Activated naive CD4-positive, alpha-beta T cell (primary cell): ENCODE results near the gene PIP5KL1.

Experiments used
- DNase-seq, 4 experiments: peaks; one replicate each; lab custom pipeline; 2025; lab: John Stamatoyannopoulos, UW

The PIP5KL1 gene

GRCh38 chr9:127913682-127914081 is 16.9 kb downstream of the PIP5KL1 start:
- DNase-seq = no peak

DNA sequence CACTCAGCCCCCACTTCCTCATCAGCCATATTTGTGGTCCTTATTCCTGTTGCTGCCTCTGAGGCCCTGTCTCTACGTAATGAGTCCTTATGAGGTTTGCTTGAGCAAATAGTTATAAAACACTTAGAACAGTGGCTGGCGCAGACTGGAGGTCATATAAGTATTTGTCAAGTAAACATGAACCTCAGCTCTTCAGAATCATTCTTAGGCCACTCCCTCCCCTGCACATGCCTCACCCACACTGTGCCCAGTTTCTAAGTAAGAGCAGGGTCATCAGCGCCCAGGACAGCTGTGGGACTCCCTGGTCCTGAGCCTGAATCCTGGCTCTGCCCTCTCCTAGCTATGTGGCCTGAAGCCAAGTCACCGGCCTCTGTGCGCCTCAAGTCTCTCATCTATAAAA is 17.7 kb downstream of the PIP5KL1 start:
- DNase-seq = no peak

DNA sequence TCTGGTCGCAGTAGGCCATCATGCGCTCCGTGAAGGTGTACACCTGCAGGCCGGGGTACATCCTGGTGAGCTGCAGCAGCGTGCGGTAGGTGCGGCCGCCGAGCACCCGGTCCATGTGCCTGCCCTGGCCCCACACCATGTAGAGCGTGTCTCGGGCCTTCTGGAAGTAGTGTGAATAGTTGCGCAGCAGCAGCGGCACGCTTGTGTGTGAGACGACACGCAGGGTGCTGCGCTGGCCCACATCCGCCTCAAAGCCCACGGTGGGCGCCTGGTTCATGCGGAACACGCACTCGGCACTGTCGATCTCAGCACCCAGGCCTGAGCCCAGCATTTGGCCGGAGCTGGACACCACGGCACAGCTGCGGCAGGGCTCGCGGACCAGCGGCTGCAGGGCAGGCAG is 18.3 kb downstream of the PIP5KL1 start:
- DNase-seq = no peak

GRCh38 chr9:127910613-127911205 is 19.9 kb downstream of the PIP5KL1 start:
- DNase-seq = no peak

- no peak for DNase-seq
Measured at GRCh38 chr9:127909839-127910273, 20.7 kb downstream of the PIP5KL1 start.

DNA sequence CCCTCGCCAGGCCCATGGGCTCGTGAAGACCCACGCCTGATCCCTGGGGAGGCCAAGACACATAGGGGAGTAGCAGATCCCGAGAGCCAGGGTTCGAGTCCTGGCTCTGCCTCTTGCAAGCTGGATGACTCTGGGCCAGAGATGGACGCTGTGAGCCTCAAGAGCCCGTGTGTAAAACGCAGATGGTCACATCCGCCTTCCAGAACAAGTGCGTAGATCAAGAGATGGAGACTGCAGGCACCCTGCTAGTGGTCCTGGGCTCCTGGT is 22.0 kb downstream of the PIP5KL1 start:
- no peak for DNase-seq

DNA sequence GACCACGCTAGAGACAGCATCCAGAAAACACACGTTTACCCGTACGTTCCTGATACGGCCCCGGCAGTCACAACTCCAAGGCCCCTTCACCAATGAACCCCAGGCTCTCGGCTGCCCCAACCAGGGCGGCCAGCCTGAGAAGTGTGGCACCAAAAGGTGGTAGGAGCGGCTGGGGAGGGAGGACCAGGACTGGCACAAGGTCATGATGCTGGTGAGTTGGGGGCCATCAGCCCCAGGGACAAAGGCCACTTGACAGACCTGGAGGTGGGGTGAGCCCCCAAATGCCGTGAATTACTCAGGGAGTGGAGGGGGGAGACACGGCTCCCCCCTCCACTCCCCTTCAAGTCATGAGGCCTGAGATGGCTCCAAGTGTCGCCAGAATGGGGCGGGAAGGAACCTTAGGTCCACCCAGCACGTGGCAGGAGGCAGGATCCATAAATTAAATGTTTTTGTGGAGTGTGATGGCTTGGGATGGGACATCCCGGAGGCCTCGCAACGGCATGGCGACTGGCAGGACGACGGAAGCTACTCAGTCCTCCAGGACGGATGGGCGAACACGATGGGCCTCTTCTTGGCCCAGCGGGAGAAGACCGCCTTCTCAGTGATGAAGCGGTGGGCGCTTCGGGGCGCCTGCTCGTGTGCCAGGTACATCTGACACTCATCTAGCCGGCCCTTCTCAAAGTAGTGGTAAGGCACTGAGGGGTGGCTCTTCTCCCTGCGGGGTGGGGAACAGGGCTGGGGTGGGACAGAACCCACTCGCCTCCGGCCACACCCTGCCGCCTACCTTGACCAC is 22.5 kb downstream of the PIP5KL1 start:
- no peak for DNase-seq

GRCh38 chr9:127905788-127906191 is 24.8 kb downstream of the PIP5KL1 start:
- DNase-seq = peak in 2 of 4 experiments; percentile 51 to 56

GRCh38 chr9:127905004-127905728 is 25.4 kb downstream of the PIP5KL1 start:
- peak in 2 of 4 experiments; percentile 31 to 32 for DNase-seq

DNA sequence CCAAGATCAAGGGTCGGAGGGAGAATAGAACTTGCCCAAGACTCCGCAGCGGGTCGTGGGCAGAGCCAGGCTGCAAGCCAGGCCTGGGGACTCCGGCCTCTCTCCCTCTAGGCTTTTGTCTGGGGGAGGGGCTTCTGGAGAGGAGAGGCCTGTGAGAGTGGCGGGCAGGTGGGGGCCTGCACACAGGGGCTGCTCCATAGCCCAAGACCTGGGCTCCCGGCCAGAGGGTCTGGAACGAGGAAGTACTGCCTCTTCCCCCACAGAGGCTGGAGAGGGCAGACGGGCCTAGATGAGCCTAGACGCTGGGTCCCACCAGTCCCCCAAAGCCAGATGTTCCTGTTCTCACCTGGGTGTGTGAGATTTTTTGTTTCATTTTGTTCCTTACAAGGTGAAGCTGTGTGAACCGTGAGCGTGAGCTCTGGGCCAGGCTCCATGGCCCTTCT is 26.0 kb downstream of the PIP5KL1 start:
- DNase-seq = no peak

DNA sequence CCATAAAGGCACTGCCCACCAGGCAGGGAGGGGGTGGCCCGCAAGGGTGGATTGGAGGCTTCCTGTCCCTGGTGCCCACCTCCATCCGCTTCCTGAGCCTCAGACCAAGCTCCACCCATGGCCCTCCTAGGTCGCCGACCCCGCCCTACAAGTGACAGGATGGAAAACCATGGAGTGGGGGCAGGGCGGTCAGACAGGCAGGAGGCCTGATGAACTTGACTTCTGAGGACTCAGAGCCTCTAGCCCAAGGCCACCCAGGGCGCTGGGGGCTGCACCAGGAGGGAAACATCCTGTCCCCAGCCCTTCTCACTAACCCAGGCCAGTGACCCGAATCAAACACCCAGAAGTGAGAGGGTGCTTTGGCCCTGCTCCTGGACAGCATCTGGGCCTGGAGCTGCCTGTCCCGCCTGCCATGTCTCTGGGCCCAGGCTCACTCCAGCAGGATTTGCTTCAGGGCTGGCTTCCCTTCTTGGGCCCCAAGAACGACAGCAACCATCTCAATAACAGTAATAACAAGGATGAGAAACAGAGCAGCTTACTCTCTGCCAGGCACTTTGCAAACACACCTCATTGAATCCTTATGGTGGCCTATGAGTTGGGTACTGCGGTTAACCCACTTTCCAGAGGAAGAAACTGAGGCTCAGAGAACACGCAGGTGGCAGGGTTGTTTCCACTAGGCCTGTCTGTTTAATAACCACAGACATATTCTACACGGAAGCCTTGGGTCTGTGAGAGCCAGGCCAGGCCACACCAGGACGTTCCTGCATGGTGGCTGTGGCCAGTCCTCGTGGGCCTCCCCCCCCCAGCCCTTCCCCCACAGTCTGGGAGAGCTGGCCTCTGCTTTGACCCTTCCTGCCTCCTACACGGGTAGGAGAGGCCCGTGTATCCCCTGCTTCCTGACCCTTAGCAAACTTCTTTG is 26.8 kb downstream of the PIP5KL1 start:
- peak in 2 of 4 experiments; percentile 33 to 50 for DNase-seq

- DNase-seq = peak in 2 of 4 experiments; percentile 40 to 65
Measured at GRCh38 chr9:127899128-127899943, 31.2 kb downstream of the PIP5KL1 start, which contains the start of gene ST6GALNAC6. Gene ST6GALNAC6 (minus strand): TSS chr9:127899603. CDS start chr9:127897981, 1,622 bp downstream.

DNA sequence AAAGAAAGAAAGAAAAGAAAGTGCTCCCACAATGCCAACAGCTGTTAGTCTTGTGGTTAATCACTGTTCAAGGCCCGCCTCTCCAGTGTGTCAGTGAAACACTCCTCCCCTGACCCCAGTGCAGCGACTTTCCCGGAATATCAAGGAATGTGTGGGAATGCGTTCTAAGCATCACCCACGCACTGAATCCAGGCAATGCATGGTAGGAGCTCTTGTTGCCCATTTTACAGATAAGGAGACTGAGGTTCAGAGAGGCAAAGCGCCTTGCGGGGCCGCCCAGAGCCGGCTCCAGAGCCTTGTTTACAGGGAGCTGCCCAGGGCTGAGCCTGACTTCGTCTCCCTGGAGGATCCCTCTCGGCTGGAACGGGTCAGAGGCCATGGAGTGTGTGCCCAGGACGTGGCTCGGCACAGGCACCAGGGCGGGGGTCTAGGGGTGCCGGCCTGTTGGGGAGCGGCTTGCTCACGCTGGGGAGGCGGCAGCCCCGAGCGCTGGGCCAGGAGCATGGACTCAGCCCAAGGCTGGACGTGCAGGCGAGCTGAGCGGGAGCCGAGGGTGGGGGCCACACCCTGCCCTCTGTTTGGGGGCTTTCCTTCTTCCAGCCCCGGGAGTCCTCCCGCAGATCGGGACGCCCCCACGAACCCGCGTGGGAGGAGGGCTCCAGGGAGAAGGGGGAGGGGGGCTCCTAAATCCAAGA is 32.0 kb downstream of the PIP5KL1 start:
- DNase-seq = no peak

DNA sequence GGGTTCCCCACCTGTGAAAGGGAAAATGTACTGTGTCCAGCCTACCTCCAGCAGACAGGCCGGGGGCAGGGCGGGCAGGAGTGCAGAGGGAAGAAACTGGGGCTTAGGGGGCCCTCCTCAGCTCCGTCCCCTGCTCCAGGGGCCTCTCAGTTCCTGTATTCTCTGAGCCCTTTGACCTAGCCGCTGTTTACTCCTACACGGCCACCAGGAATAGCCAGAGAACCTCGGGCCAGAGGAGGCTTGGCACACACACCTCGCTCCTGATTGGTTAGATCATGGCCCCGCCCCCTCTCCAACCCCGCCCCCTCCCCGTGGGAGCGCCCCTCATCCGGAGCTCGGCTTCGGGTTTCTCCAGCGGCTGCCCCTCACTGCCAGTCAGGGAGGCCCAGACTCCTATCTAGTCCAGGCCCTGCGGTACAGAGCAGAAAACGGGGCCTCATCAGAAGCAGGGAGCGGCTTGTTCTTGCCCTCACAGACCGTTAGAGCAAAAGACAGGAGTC is 33.3 kb downstream of the PIP5KL1 start:
- peak in 1 of 4 experiments; percentile 17 for DNase-seq

DNA sequence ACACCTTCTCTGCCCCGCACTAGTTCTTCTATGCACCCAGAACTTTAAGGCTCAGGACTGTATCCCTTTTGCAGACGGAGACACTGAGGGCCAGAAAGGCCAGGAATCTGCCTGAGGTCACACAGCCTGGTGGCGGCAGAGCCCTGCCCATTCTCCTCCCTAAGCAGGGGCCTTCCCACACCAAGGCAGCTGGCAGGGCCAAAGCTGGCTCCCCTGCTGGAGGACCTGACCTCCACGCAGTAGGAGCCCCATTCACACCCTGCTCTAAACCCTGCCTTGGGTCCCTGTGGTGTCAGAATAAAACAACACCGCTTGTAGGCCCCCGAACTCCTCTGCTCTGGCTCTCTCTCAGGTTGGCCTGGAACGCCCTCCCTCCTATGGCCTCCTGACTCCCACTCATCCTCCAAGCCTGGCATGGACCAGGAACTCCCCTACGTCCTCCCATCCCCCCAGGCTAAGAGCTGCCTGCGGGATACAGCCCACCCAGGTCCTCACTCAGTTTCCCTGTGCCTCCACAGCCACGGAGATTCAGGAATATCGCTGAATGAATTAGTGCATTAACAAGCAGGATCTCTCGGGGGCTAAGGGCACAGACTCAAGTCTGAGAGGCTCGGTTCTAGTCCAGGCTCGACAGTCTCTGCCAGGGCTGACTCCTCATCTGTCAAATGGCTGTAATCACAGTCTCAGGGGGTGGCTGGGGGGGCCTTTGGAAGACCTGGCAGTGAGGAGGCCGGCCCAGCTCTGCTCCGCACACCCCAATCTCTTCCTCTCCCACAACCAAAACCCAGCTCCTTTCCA is 34.0 kb downstream of the PIP5KL1 start:
- no peak for DNase-seq

DNA sequence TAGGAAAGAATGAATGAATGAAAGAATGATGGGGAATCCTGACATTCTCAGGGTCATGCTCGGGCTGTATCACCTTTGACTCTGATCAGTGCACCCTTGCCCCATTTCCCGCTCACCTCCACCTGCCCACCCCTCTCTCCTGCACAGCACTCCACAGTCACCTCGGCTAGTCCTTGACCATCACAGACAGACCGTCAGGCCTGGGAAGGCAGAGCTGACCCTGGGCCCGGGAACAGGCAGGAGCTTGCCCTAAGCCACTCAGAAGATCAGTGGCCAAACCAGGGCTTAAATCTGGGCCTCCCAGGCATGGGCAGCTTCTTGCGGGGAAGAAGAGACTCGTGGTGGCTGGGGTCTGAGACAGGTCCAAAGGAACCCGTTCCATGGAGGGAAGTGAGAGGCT is 34.8 kb downstream of the PIP5KL1 start:
- no peak for DNase-seq

GRCh38 chr9:127893392-127893791 is 37.2 kb downstream of the PIP5KL1 start:
- DNase-seq = no peak

- no peak for DNase-seq
Measured at GRCh38 chr9:127892831-127893230, 37.7 kb downstream of the PIP5KL1 start.

GRCh38 chr9:127890053-127890452 is 40.5 kb downstream of the PIP5KL1 start:
- no peak for DNase-seq
